Neural cell (in vitro differentiated cells): Measurements from ENCODE around the gene SERPINE1.
"Not testable (repeated sequence)": the region's sequence is repeated elsewhere in the genome, so short reads cannot be mapped to it uniquely, and the experiment has no call there.

Experiments
- EP300 ChIP-seq: fragments of 450-650 bp; conservative IDR thresholded peaks from 2 replicates; pipeline ENCODE4 v1.6.1; 2014; ENCODE audit warnings: antibody characterized with exemption, mild to moderate bottlenecking, moderate library complexity; ENCODE audit not compliant: poor library complexity, severe bottlenecking
- EZH2 ChIP-seq: fragments of 200-600, 300-800 bp; shearing (Covaris generic), sonication (generic); IDR thresholded peaks from 2 replicates; pipeline ENCODE4 v1.6.1; 2014; ENCODE audit warnings: antibody characterized with exemption, low read length, borderline replicate concordance, mild to moderate bottlenecking; ENCODE audit not compliant: insufficient read depth, poor library complexity, severe bottlenecking
- POLR2AphosphoS5 ChIP-seq: IDR thresholded peaks from 2 replicates; pipeline ENCODE4 v1.6.1; 2012
- TAF1 ChIP-seq: IDR thresholded peaks from 2 replicates; pipeline ENCODE4 v1.6.1; 2012; ENCODE audit warnings: low read depth
- TF ChIP-seq, protein P1 (sequence below): fragments of 450-650 bp; IDR thresholded peaks from 2 replicates; pipeline ENCODE4 v1.5.1; 2014; ENCODE audit warnings: antibody characterized with exemption, mild to moderate bottlenecking, moderate library complexity; ENCODE audit not compliant: poor library complexity, severe bottlenecking

DNA sequence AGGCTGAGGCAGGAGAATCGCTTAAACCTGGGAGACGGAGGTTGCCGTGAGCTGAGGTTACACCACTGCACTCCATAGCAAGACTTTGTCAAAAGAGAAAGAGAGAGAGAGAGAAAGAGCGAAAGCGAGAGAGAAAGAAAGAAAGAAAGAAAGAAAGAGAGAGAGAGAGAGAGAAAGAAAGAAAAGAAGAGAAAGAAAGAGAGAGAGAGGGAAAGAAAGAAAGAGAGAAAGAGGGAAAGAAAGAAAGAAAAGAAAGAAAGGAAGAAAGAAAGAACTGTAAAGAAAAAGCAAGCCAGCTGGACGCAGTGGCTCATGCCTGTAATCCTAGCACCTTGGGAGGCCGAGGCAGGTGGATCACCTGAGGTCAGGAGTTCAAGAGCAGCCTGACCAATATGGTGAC is 13.8 kb upstream of the SERPINE1 start:
- TF ChIP-seq, protein P1, sequence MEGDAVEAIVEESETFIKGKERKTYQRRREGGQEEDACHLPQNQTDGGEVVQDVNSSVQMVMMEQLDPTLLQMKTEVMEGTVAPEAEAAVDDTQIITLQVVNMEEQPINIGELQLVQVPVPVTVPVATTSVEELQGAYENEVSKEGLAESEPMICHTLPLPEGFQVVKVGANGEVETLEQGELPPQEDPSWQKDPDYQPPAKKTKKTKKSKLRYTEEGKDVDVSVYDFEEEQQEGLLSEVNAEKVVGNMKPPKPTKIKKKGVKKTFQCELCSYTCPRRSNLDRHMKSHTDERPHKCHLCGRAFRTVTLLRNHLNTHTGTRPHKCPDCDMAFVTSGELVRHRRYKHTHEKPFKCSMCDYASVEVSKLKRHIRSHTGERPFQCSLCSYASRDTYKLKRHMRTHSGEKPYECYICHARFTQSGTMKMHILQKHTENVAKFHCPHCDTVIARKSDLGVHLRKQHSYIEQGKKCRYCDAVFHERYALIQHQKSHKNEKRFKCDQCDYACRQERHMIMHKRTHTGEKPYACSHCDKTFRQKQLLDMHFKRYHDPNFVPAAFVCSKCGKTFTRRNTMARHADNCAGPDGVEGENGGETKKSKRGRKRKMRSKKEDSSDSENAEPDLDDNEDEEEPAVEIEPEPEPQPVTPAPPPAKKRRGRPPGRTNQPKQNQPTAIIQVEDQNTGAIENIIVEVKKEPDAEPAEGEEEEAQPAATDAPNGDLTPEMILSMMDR, result not testable (repeated sequence)
- TF ChIP-seq EZH2, EP300, POLR2AphosphoS5, TAF1: not testable (repeated sequence)
